Measurements from ENCODE around the gene MSX1. TPM values are rescaled to one million over a fixed set of nuclear protein-coding genes. Genes with fewer than 3 reads are reported as not detected.

Gene MSX1
- total RNA-seq, 1 experiment from 2014 or later, result 59.9 TPM

- Histone ChIP-seq H4K20me1 (ENCODE audit: insufficient read depth) (no peaks in the 10 kb centered on the region), H3K4me2 (ENCODE audit: low read length) (no peak overlapping the region), H3K36me3 (ENCODE audit: control insufficient read depth in 1 of 2, insufficient read depth in 2 of 2, low read length in 2 of 2) (no peaks in the 10 kb centered on the region), H3K79me2 (ENCODE audit: insufficient read depth, low read length) (peaks cover 1% of the 10 kb centered on the region; the same call in 1 of the 2 replicates), H3K9ac (ENCODE audit: low read length) (no peak overlapping the region), H3K9me2 (ENCODE audit: insufficient read depth) (no peaks in the 10 kb centered on the region), H3K9me3 (ENCODE audit: control insufficient read depth in 1 of 2, insufficient read depth in 1 of 2, low read depth in 1 of 2, low read length in 2 of 2) (no peaks in the 10 kb centered on the region), H3K27ac (ENCODE audit: low read depth, low read length) (no peak overlapping the region), H3K27me3 (ENCODE audit: insufficient read depth, low read length) (no peaks in the 10 kb centered on the region), H2AFZ (ENCODE audit: low read depth, low read length, poor library complexity, severe bottlenecking) (no peak overlapping the region), H3K4me3 (replicated peaks in 1 of 2; ENCODE audit: low read depth in 1 of 2, low read length in 2 of 2) (no peak overlapping the region), H3K4me1 (ENCODE audit: control insufficient read depth in 1 of 2, insufficient read depth in 2 of 2, low read length in 2 of 2) (peaks cover 18 to 37% of the 10 kb centered on the region in 2 experiments)
- ChIA-PET RAD21 (ENCODE audit: low non-redundant PET in 1 of 2, low total read pairs in 2 of 2, uncharacterized antibody in 2 of 2, unreplicated experiment in 2 of 2) (no interaction called here), POLR2A (no interaction called here), CTCF (no interaction called here)
- no TSS peak for BruUV-seq (replicated peaks)
- TF ChIP-seq ZFX (IDR thresholded peaks at IDR 0.05), result no peak
- TF ChIP-seq ATF3 (IDR thresholded peaks at IDR 0.05), result no peak
- TF ChIP-seq EZH2 (IDR thresholded peaks at IDR 0.05), result no peak
- no peak for TF ChIP-seq CTCF (IDR thresholded peaks at IDR 0.05 in 2 of 3, conservative IDR thresholded peaks at IDR 0.05 in 1 of 3; ENCODE audit: borderline replicate concordance in 1 of 3, insufficient read depth in 1 of 3, low read depth in 2 of 3, low read length in 2 of 3)
- TF ChIP-seq CEBPB (IDR thresholded peaks at IDR 0.05; ENCODE audit: low read depth), result no peak
- no peak for TF ChIP-seq ELF1 (IDR thresholded peaks at IDR 0.05; ENCODE audit: borderline replicate concordance, low read depth)
- no peak for TF ChIP-seq SIN3A (IDR thresholded peaks at IDR 0.05; ENCODE audit: low read depth)
- no peak for TF ChIP-seq JUND (IDR thresholded peaks at IDR 0.05)
- no peak for TF ChIP-seq FOSL1 (IDR thresholded peaks at IDR 0.05; ENCODE audit: low read depth)
- TF ChIP-seq SP1 (IDR thresholded peaks at IDR 0.05; ENCODE audit: low read depth), result no peak
- no peak for TF ChIP-seq POLR2AphosphoS5 (IDR thresholded peaks at IDR 0.05; ENCODE audit: low read depth, low read length)
- peak; percentile 94 for TF ChIP-seq TCF7L2 (IDR thresholded peaks at IDR 0.05; ENCODE audit: borderline replicate concordance, extremely low read depth, insufficient read depth, insufficient read length)
- no peak for TF ChIP-seq SRF (IDR thresholded peaks at IDR 0.05; ENCODE audit: low read depth)
- peak; percentile 9 for TF ChIP-seq POLR2A (IDR thresholded peaks at IDR 0.05; ENCODE audit: borderline replicate concordance, extremely low read depth, insufficient read depth, insufficient read length)
- no peak for TF ChIP-seq YY1 (IDR thresholded peaks at IDR 0.05; ENCODE audit: extremely low read depth, insufficient replicate concordance, low read depth, low read length)
- intact Hi-C loops (cut with micrococcal nuclease), result loop anchor here (5.0 kb wide), 3 partner anchors 92 to 312 kb away; partner anchors contain the start of gene STX18
- ATAC-seq (no peak), DNase-seq (ENCODE audit: low read depth, low spot score) (no peak)
These were observed 4.7 kb upstream of the MSX1 start for GRCh38 chr4:4854649-4855295.

All from HCT116 (cell line).